OCI-LY7 (cell line): ENCODE measurements around the gene MT2A.

ENCODE experiments used
- CTCF ChIP-seq: fragments of 200-600 bp; sonication (generic); conservative IDR thresholded peaks from 2 replicates; pipeline ENCODE4 v1.5.1; 2014; ENCODE audit warnings: mild to moderate bottlenecking, antibody characterized with exemption, low read length, moderate library complexity, mixed read lengths
- EZH2phosphoT487 ChIP-seq: fragments of 200-600 bp; sonication (generic); IDR thresholded peaks from 2 replicates; pipeline ENCODE4 v1.6.1; 2018; ENCODE audit warnings: low read depth, borderline replicate concordance, mild to moderate bottlenecking, mixed run types, antibody characterized with exemption, low read length, moderate library complexity, mixed read lengths

GRCh38 chr16:56636616-56637413 lies 28.4 kb downstream of the MT2A start:
- TF ChIP-seq CTCF (no peak), EZH2phosphoT487 (no peak)
